GM15510 (cell line): ENCODE results near the gene PFKFB4.

Source experiments
- POLR2A ChIP-seq: IDR thresholded peaks from 3 replicates; pipeline ENCODE4 v1.6.1; 2011; ENCODE audit warnings: borderline replicate concordance; ENCODE audit not compliant: insufficient read length; ENCODE audit errors: extremely low read depth

PFKFB4 gene

DNA sequence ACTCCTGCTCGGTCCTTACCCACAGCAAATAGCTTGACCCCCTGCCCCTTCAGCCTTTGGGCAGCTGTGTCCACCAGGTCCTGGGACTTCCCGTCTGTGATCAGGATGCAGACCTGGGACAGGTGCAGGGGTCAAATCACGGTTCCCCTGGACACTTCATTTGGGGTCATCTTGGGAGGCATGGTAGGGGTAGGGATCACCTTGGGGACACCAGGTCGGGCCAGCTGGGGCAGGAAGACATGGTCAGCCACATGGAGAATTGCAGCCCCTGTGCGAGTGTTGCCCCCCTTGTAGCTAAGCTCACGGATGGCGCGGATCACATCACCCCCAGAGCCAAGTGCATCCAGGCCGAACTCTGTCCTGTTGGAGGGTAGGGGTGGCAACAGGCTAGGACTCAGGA, 36.7 kb upstream of the PFKFB4 start:
- no peak for TF ChIP-seq POLR2A

DNA sequence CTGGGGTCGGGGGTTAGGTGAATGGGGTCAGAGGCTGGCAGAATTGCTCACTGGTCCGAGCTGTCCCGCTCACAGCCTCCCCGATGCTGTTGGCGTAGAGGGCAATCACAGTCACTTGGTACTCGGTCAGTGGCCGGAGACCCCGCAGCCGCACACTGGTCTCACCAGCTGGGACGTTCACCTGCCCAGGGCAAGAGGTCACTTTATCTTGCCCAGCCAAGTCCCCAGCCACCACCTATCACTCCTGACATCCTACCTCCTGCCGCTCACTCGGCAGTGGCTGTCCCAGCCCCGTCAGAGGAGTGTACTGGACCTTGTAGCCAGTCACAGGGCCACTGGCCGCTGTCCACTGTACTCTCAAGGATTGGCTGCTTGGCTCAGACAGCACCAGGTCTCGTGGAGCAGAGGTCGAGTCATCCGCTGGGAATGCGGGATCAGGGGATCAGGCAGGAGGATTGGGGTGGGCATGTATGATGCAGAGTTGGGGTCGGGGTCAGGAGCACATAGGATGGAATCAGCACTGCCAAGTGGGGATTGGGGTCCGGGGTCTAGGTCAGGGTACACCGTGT, 36.0 kb upstream of the PFKFB4 start:
- TF ChIP-seq POLR2A: no peak

DNA sequence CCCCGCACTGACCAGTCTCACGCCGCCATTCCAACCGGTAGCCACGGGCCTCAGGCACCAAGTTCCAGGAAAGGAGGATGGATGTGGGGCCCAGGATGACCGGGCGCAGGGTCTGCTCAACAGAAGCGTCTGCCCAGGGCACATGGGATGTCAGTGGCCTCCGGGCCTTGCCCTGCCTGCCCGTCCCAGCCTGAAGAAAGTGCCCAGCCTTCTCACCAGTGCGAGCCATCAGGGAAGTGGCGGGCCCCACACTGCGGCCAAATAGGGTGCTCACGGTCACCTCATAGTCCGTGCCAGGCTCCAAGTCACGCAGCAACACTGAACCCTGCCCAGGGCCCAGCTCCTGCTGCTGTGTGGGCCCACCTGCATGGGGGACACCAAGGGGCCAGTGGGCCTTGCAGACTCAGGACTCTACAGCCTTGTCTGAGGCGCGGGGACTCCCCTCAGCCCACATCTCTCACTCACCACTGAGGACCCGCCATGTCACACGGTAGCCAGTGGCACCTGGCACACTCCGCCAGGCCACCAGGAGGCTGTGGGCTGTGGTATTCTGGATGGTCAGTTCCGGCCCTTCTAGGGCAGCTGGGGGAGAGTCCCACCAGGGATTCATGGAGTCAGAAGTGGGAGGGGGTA, 35.4 kb upstream of the PFKFB4 start:
- TF ChIP-seq POLR2A: no peak

DNA sequence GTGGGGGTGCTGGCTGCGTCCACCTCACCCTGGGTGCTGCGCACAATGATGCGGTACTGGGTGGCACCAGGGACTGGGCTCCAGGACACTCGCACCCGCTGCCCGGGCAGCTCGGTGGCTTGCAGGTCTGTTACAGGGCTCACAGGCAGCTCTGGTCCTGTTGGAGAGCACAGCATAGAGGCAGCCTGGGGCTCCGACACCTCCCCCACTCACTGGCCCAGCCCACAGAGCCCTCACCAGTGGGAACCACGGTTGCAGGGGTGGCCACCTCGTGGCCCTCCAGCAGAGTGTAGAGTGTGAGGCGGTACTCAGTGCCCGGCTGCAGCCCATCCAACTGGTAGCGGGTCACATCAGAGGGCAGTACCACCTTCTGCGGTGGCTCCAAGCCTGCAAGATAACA, 34.8 kb upstream of the PFKFB4 start:
- TF ChIP-seq POLR2A: no peak

DNA sequence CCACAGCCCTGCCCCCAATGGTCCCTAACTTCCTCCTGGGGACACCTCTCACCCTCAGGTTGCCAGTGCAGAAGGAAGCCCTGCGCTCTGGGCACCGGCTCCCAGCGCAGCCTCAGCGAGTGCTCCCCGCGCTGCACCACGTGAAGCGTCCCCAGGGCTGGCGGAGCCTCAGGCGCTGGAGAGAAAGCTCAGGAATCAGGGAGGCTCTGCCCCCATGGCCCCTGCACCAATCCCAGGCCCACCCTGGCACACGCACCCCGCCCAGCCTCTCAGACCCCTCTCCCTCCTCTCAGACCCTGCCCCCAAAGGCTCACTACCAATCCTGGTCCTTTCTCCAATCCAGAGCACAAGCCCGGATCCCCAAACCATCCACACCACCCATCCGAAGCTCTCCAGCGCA, 31.6 kb upstream of the PFKFB4 start:
- no peak for TF ChIP-seq POLR2A

DNA sequence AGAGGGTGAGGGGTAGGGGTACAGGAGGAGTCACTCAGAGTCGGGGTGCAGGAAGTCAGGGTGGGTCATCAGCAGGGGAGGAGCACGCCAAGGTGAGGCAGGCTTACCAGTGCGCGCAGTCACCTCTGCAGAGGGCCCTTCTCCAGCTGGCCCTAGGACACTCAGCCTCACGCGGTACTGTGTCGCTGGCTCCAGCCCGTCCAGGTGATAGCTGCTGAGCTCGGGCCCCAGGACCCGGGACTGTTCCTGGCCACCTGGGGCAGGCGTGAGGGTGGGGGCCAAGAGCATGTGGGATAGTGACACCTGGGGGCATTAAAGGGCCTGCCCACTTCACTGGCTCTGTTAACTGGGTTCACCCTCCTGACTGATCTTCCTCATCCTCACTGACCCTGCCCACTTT, 31.1 kb upstream of the PFKFB4 start:
- TF ChIP-seq POLR2A: no peak

DNA sequence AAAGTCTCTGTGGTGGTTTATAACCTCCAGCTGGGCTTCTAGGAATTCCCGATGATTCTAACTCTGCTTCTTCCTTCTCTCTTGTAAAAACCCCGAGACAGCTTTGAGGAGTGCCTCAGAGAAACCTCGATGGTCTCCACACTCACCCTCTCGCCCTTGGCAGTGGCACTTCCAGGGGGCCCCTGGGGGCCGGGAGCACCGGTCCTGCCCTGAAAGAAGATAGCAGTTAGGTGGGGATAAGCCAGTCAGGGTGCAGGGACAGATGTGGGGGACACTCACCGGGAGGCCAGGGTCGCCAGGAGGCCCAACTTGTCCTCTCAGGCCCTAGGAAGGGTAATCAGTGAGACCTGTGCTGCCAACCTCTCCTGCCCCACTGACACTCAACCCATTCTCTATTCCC, 28.8 kb upstream of the PFKFB4 start:
- TF ChIP-seq POLR2A: no peak

DNA sequence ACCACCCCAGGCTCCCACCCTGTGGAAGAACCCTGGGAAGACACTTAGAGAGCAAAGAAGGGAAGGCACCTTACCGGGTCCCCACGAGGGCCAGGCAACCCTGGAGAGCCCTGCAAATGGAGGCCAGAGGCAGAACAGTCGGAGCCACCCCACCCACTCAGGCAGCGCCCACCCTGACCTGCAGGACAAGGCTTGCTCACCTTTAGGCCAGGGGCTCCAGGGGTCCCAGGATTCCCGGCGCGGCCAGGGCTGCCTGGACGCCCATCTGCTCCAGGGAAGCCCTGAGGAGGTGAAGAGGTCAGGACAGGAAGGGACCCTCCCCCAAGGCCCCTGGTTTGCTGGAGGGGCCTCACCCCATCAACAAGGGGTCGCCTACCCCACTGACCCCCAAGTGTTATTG, 28.2 kb upstream of the PFKFB4 start:
- no peak for TF ChIP-seq POLR2A

DNA sequence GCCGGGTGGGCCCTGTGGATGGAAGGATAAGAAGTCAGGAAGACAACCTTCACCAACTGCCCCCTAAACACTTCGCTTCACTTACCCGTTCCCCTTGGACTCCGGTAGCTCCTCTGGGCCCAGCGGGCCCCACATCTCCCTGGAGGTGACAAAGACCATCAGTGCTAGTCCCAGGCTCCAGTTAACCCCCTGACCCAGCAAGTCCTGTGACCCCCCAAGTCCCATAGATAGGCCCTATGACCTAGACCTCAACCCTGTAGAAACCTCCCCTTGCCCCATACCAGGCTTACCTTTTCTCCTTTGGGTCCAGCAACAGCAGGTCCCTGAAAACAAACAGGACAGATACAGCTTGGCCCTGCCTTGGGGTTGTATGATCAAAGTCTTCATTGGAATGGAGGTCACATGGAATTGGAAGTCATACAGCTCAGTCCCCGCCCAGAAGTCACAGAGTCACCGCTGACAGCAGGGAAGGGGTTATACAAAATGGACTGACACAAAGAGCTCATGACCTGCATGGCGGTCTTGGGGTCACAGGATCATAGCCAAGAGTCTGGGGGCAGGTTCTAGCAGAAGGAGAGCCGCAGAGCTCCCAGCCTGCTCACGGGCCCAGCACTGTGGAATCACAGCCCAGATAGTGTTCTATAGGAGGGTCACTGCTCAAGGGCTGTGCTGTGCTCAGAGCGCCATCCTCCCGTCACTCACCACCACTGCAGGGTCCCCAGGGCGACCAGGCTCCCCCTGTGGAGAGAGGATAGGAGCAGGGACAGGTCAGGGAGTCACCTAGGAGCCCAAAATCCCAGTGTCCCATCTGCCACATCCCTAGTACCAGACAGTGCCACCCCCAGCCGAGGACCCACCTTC, 25.2 kb upstream of the PFKFB4 start:
- TF ChIP-seq POLR2A: no peak

DNA sequence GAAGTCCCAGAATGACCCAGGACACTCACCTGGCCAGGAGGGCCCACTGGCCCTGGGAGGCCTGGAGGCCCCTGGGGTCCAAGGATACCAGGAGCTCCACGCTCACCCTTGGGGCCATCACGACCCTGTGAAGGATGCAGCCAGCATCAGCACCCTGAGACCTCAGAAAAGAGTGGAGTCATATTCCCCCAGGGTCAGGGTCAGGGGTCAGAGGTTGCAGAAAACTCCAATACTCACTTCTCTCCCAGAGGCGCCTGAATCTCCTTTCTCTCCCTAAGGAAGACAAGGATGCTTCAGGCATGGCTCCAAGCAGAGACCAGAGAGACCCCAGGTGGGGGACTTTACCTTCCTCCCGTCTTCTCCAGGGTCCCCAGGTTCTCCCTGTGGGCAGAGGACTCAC, 20.0 kb upstream of the PFKFB4 start:
- no peak for TF ChIP-seq POLR2A

DNA sequence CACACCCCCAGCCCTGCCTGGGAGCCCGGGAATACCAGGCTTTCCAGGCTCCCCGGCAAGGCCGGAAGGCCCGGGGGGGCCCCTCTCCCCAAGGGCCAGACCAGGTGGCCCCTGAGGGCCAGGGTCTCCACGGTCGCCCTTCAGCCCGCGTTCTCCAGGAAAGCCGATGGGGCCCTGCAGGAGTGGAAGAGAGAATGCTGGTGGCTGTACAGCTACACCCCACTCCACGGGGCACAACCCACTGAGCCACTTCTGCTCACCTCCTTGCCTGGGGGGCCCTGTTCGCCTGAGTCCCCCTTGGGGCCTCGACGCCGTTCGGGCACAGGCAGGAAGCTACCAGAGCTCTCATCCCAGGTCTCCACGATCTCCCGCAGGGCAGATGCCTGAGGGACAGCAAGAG, 18.8 kb upstream of the PFKFB4 start:
- no peak for TF ChIP-seq POLR2A

DNA sequence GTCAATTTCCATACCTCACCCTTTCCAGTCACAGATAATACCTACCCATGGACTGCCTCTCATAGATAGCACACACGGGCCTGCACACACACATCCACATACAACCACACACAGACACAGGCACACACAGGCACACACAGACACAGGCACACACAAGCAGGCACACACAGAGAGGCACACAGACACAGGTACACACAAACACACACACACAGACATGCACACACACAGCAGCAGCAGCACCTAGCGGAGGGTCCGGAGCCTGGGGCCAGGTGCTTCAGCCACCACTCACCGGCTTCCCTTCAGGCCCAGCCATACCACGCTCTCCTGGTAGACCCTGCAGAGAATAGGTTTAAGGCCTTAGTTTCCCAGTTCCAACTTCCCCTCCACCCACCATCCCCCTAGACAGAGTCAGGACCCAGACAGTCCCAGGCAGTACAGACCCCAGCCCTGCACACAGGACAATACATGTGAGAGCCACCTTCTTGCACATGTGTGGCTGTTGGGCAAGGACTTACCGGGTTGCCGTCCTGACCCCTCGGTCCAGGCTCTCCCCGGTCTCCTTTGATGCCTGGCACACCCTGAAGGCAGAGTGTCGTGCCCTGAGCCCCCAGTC, 17.5 kb upstream of the PFKFB4 start:
- TF ChIP-seq POLR2A: no peak

DNA sequence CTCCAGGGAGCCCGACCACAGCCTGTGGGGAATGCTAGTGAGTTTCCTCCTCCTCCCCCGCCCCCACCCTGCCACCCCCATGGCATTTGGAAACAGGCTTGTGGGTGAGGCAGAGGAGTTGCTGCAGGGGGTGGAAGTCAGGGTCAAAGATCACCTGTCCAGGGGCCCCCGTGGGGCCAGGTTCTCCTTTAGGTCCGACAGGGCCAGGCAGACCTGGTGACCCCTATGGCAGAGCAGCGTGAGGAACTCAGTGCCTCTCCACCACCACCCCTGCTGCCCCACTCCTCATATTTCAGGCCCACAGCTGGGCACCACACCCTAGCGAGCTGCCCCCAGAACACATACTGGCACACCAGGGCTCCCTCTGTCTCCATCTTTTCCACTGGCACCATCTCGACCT, 15.9 kb upstream of the PFKFB4 start:
- no peak for TF ChIP-seq POLR2A

DNA sequence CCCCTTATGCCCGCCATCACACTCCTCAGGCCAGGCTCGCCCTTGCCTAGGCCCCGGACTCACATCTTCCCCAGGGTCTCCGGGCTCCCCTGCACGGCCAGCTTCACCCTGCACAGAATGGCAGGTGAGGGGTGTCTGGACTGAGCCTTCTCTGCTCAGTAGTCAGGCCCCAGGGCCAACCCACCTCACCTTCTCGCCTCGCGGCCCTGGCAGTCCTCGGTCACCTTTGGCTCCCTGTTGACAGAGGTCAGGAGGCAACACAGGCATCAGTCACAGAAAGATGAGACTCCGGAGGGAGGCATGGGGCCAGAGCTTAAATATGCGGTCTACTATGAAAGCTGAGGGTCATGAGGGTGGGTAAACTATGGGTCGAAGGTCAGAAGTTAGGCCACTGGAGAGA, 15.3 kb upstream of the PFKFB4 start:
- TF ChIP-seq POLR2A: no peak

DNA sequence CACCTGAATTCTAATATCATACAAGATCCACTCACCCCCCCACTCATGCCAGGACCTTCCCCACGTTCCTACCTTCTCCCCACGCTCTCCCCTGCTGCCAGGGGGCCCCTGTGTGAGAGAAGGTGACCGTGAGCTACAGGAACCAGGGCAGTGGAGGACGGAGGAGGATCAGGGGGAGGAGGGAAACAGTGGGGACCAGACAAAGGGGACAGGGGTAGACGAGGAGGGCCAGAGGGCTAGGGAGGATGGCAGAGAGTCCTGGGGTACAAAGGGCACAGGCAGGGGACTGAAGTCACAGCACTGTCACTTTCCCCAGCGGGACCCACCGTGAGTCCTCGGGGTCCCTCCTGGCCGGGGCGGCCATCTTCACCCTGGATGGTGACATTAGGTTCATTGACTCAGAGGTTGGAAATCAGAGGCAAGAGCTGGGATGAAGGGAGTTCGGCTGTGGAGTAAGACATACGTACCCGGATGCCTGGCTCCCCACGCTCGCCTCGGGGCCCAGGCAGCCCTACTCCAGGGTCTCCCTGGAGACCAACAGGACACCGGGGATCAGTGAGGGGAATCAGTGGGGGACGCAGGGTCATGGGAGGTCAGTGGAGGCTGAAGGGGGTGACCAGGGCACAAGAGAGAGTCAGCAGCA, 13.3 kb upstream of the PFKFB4 start:
- TF ChIP-seq POLR2A: no peak
